WTC11 (cell line): ENCODE results near the gene SLC8A3. TPM values are rescaled to one million over a fixed set of nuclear protein-coding genes. Genes with fewer than 3 reads are reported as not detected.

Experiments
- ATAC-seq: fragments of 200-7000 bp; cut with Tn5 transposase; 2 replicates; pipeline ENCODE4 v1.10.0; 2021; ENCODE audit warnings: mild to moderate bottlenecking, moderate library complexity
- CTCF ChIA-PET: fragments of 300-600 bp; sonication (Branson Sonifier 250); formaldehyde crosslinking; loops from one replicate; lab custom pipeline; 2021; ENCODE audit warnings: antibody characterized with exemption; lab: Charles Lee
- POLR2A ChIA-PET: fragments of 350-600 bp; sonication (Branson Sonifier 250); formaldehyde crosslinking; loops from one replicate; lab custom pipeline; 2021; ENCODE audit warnings: antibody characterized with exemption; lab: Charles Lee
- DNase-seq: peaks from one replicate; pipeline ENCODE4 v3.0.0; 2021; ENCODE audit warnings: low spot score
- H3K27ac Mint-ChIP-seq: 2 replicates; pipeline ENCODE4 v1.8.0; 2021; ENCODE audit warnings: mixed read lengths
- H3K27me3 Mint-ChIP-seq: 2 replicates; pipeline ENCODE4 v1.8.0; 2021; ENCODE audit warnings: low read depth, mild to moderate bottlenecking, moderate library complexity, mixed read lengths
- H3K36me3 Mint-ChIP-seq: 2 replicates; pipeline ENCODE4 v1.8.0; 2021; ENCODE audit warnings: mixed read lengths
- H3K4me1 Mint-ChIP-seq: 2 replicates; pipeline ENCODE4 v1.8.0; 2022; ENCODE audit warnings: mixed read lengths
- H3K4me3 Mint-ChIP-seq: 2 replicates; pipeline ENCODE4 v1.8.0; 2021; ENCODE audit warnings: mild to moderate bottlenecking, moderate library complexity, mixed read lengths
- H3K9me3 Mint-ChIP-seq: 2 replicates; pipeline ENCODE4 v1.8.0; 2021; ENCODE audit warnings: mixed read lengths
- ARID4B ChIP-seq: sonication (generic); formaldehyde crosslinking; IDR thresholded peaks from 2 replicates; pipeline ENCODE4 v1.8.0; 2023; ENCODE audit warnings: missing genetic modification reagents, mild to moderate bottlenecking, borderline replicate concordance
- ATF6 ChIP-seq: sonication (generic); formaldehyde crosslinking; IDR thresholded peaks from 2 replicates; pipeline ENCODE4 v1.8.1; 2023; ENCODE audit warnings: mild to moderate bottlenecking, missing genetic modification reagents
- CBFB ChIP-seq: sonication (generic); formaldehyde crosslinking; IDR thresholded peaks from 2 replicates; pipeline ENCODE4 v1.8.1; 2022; ENCODE audit warnings: mild to moderate bottlenecking, low read depth, missing genetic modification reagents
- CREB1 ChIP-seq: sonication (generic); formaldehyde crosslinking; IDR thresholded peaks from 2 replicates; pipeline ENCODE4 v1.8.0; 2023; ENCODE audit warnings: mild to moderate bottlenecking, missing genetic modification reagents
- CREM ChIP-seq: sonication (generic); formaldehyde crosslinking; IDR thresholded peaks from 2 replicates; pipeline ENCODE4 v1.8.1; 2022; ENCODE audit warnings: mild to moderate bottlenecking, missing genetic modification reagents, moderate library complexity
- E2F1 ChIP-seq: sonication (generic); formaldehyde crosslinking; IDR thresholded peaks from 2 replicates; pipeline ENCODE4 v1.8.0; 2022; ENCODE audit warnings: mild to moderate bottlenecking, missing genetic modification reagents
- ELF4 ChIP-seq: sonication (generic); formaldehyde crosslinking; IDR thresholded peaks from 2 replicates; pipeline ENCODE4 v1.8.1; 2022; ENCODE audit warnings: low read depth, mild to moderate bottlenecking, moderate library complexity, missing genetic modification reagents
- ESRRA ChIP-seq: sonication (generic); formaldehyde crosslinking; IDR thresholded peaks from 2 replicates; pipeline ENCODE4 v1.8.1; 2022; ENCODE audit warnings: mild to moderate bottlenecking, missing genetic modification reagents, borderline replicate concordance
- ETV6 ChIP-seq: sonication (generic); formaldehyde crosslinking; IDR thresholded peaks from 2 replicates; pipeline ENCODE4 v1.8.1; 2022; ENCODE audit warnings: mild to moderate bottlenecking, missing genetic modification reagents
- FOXJ3 ChIP-seq: sonication (generic); formaldehyde crosslinking; IDR thresholded peaks from 2 replicates; pipeline ENCODE4 v1.9.0; 2021; ENCODE audit warnings: missing genetic modification reagents, mild to moderate bottlenecking, borderline replicate concordance
- GTF2I ChIP-seq: fragments of 250-450 bp; sonication (Bioruptor Pico); conservative IDR thresholded peaks from 2 replicates; pipeline ENCODE4 v1.4.0; 2021; ENCODE audit warnings: mild to moderate bottlenecking
- NR1H2 ChIP-seq: sonication (generic); formaldehyde crosslinking; IDR thresholded peaks from 2 replicates; pipeline ENCODE4 v1.9.0; 2021; ENCODE audit warnings: mild to moderate bottlenecking, moderate library complexity, missing genetic modification reagents
- SP1 ChIP-seq: sonication (generic); formaldehyde crosslinking; conservative IDR thresholded peaks from 2 replicates; pipeline ENCODE4 v1.8.1; 2022; ENCODE audit warnings: missing genetic modification reagents
- ZNF138 ChIP-seq: sonication (generic); formaldehyde crosslinking; conservative IDR thresholded peaks from 2 replicates; pipeline ENCODE4 v1.8.1; 2022; ENCODE audit warnings: mild to moderate bottlenecking, moderate library complexity, missing genetic modification reagents
- ZNF263 ChIP-seq: sonication (generic); formaldehyde crosslinking; IDR thresholded peaks from 2 replicates; pipeline ENCODE4 v1.8.1; 2022; ENCODE audit warnings: low read depth, mild to moderate bottlenecking, moderate library complexity, missing genetic modification reagents
- ZNF317 ChIP-seq: sonication (generic); formaldehyde crosslinking; IDR thresholded peaks from 2 replicates; pipeline ENCODE4 v1.8.1; 2023; ENCODE audit warnings: low read depth, mild to moderate bottlenecking, moderate library complexity, missing genetic modification reagents, borderline replicate concordance
- total RNA-seq: library from RNA; stranded (reverse); gene quantifications from 3 replicates; pipeline ENCODE4 v1.2.3, GENCODE V29; 2021

The SLC8A3 gene
- total RNA-seq, 1 experiment from 2014 or later, result 0.63 TPM

- no peak overlapping the region for H3K4me3 Mint-ChIP-seq
Measured at GRCh38 chr14:70059545-70059944, 129.2 kb downstream of the SLC8A3 start.

DNA sequence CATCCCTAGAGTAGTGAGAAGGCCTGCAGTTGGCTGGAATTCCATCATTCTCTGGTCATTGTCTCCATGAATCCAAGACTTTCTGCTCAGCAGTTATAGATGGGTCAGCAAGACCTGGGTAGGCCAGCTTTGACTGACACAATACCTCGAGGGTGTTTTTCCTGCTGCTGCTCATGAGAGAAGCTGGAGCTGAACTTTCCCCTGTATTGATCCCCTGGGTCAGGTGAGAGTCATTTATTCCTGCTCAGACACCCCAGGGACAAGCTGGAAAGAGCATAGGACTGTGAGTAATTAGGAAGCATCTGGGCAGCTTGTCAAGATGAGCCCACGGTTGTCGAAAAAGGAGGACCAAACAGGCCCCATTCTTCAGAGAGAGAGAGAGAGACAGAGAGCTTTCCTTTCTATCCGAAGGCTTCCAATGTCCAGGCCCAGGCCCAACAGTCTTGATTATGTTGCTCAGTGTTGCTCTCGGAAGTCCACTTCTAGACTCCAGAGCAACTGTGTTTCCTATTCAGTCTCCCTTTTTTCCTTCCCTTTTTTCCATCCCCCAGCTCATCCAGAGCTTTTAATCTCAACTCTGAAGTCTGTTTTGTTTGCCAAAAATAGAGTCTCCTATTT is 131.1 kb downstream of the SLC8A3 start:
- Mint-ChIP-seq H3K9me3 (no peaks in the 10 kb centered on the region), H3K4me1 (peaks cover 19% of the 10 kb centered on the region), H3K4me3 (no peak overlapping the region), H3K36me3 (no peaks in the 10 kb centered on the region), H3K27ac (no peak overlapping the region), H3K27me3 (peaks cover 2% of the 10 kb centered on the region; the same call in 1 of the 2 replicates)
- no peak for TF ChIP-seq ZNF138 (CRISPR knock-in tag)
- TF ChIP-seq FOXJ3 (CRISPR knock-in tag), result no peak
- TF ChIP-seq ESRRA (CRISPR knock-in tag), result no peak
- no peak for TF ChIP-seq ZNF317
- TF ChIP-seq GTF2I (CRISPR knock-in tag), result no peak
- no peak for TF ChIP-seq ATF6
- TF ChIP-seq NR1H2 (CRISPR knock-in tag), result no peak
- no peak for TF ChIP-seq CREB1
- TF ChIP-seq CBFB (CRISPR knock-in tag), result no peak
- ChIA-PET CTCF (interaction anchor here (0.6 to 5.0 kb wide), 3 partner anchors 16 to 514 kb away, joined by 3 to 23 read pairs (median 3); no protein-coding TSS in a partner anchor), POLR2A (no interaction called here)
- DNase-seq (no peak), ATAC-seq (no peak)

More at GRCh38 chr14:70059545-70059944, 129.2 kb downstream of the SLC8A3 start:
- no peak overlapping the region for H3K27ac Mint-ChIP-seq
- ChIA-PET CTCF (interaction anchor here (1.0 to 5.0 kb wide), 2 partner anchors 14 to 31 kb away, joined by 3 to 23 read pairs; no protein-coding TSS in a partner anchor), POLR2A (no interaction called here)
- peaks cover 11% of the 10 kb centered on the region; the same call in 1 of the 2 replicates for H3K4me1 Mint-ChIP-seq
- H3K27me3 Mint-ChIP-seq, result peaks cover 2% of the 10 kb centered on the region; the same call in 1 of the 2 replicates
- TF ChIP-seq ETV6 (CRISPR knock-in tag) (no peak), ZNF263 (no peak), E2F1 (no peak), ZNF317 (no peak), ELF4 (CRISPR knock-in tag) (no peak), CREM (CRISPR knock-in tag) (no peak), ARID4B (CRISPR knock-in tag) (no peak), SP1 (CRISPR knock-in tag) (no peak)
- no peaks in the 10 kb centered on the region for H3K9me3 Mint-ChIP-seq
- DNase-seq (no peak), ATAC-seq (no peak)
- H3K36me3 Mint-ChIP-seq, result no peaks in the 10 kb centered on the region
